GM21717 (cell line): ENCODE measurements around the gene BBX.
"Not testable (repeated sequence)": the region's sequence is repeated elsewhere in the genome, so short reads cannot be mapped to it uniquely, and the experiment has no call there.

Source experiments
- ATAC-seq: cut with Tn5 transposase; IDR thresholded peaks from one replicate; pipeline ENCODE4 v1.9.1; 2021; ENCODE audit warnings: mild to moderate bottlenecking, moderate library complexity; ENCODE audit not compliant: unreplicated experiment

BBX gene

GRCh38 chr3:107835001-107835400 lies 312.2 kb downstream of the BBX start:
- ATAC-seq: not testable (repeated sequence)

- ATAC-seq: no peak
Observed at GRCh38 chr3:107837895-107838612, 315.3 kb downstream of the BBX start.

- ATAC-seq: no peak
Observed at GRCh38 chr3:107841831-107842230, 319.1 kb downstream of the BBX start.

- no peak for ATAC-seq
Observed at GRCh38 chr3:107842940-107843339, 320.2 kb downstream of the BBX start.

- no peak for ATAC-seq
Observed at GRCh38 chr3:107845380-107846278, 322.9 kb downstream of the BBX start.

- no peak for ATAC-seq
Observed at GRCh38 chr3:107846279-107846852, 323.6 kb downstream of the BBX start.

GRCh38 chr3:107847791-107848190 lies 325.0 kb downstream of the BBX start:
- no peak for ATAC-seq

- no peak for ATAC-seq
Observed at GRCh38 chr3:107848351-107848915, 325.7 kb downstream of the BBX start.

GRCh38 chr3:107850681-107851080 lies 327.9 kb downstream of the BBX start:
- peak; percentile 70 for ATAC-seq

- no peak for ATAC-seq
Observed at GRCh38 chr3:107853821-107854220, 331.1 kb downstream of the BBX start.

- no peak for ATAC-seq
Observed at GRCh38 chr3:107854733-107855132, 332.0 kb downstream of the BBX start.

GRCh38 chr3:107855710-107856109 lies 332.9 kb downstream of the BBX start:
- ATAC-seq: no peak

GRCh38 chr3:107857854-107858253 lies 335.1 kb downstream of the BBX start:
- ATAC-seq: no peak

- no peak for ATAC-seq
Observed at GRCh38 chr3:107858876-107859275, 336.1 kb downstream of the BBX start.
